GM12872 (cell line): ENCODE results near the gene KCNH8.

Experiments
- TF ChIP-seq, protein P1 (sequence below): IDR thresholded peaks from 3 replicates; pipeline ENCODE4 v1.5.1; 2011; ENCODE audit warnings: low read depth, mild to moderate bottlenecking, low read length, moderate library complexity; ENCODE audit not compliant: insufficient read depth

KCNH8 gene

GRCh38 chr3:19531426-19531825, 383.1 kb downstream of the KCNH8 start:
- TF ChIP-seq, protein P1, sequence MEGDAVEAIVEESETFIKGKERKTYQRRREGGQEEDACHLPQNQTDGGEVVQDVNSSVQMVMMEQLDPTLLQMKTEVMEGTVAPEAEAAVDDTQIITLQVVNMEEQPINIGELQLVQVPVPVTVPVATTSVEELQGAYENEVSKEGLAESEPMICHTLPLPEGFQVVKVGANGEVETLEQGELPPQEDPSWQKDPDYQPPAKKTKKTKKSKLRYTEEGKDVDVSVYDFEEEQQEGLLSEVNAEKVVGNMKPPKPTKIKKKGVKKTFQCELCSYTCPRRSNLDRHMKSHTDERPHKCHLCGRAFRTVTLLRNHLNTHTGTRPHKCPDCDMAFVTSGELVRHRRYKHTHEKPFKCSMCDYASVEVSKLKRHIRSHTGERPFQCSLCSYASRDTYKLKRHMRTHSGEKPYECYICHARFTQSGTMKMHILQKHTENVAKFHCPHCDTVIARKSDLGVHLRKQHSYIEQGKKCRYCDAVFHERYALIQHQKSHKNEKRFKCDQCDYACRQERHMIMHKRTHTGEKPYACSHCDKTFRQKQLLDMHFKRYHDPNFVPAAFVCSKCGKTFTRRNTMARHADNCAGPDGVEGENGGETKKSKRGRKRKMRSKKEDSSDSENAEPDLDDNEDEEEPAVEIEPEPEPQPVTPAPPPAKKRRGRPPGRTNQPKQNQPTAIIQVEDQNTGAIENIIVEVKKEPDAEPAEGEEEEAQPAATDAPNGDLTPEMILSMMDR = no peak

- TF ChIP-seq, protein P1 = no peak
These were observed 391.4 kb downstream of the KCNH8 start for GRCh38 chr3:19539518-19540392.

DNA sequence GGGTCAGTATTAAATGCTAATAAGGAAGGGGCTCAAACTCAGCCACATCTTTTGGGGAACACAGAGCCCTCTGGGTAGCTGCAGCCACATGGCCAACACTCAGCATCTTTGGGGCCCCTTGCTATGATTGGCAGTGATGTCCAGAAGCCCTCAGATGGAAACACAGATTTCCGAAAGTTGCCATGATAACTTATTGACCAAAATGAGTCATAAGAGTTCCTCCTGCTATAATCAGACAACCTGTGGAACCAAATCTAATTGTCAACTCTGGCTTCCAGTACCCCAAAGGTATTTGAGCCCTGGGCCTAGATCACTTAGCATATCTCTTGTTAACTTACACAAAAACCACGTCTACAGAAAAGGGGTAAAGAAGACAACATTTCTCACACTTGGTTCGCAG, 392.2 kb downstream of the KCNH8 start:
- TF ChIP-seq, protein P1 = no peak

GRCh38 chr3:19541284-19541683, 393.0 kb downstream of the KCNH8 start:
- TF ChIP-seq, protein P1 = no peak

GRCh38 chr3:19543212-19543841, 395.0 kb downstream of the KCNH8 start:
- TF ChIP-seq, protein P1 = peak; percentile 73

- TF ChIP-seq, protein P1 = no peak
These were observed 399.6 kb downstream of the KCNH8 start for GRCh38 chr3:19547665-19548464.

DNA sequence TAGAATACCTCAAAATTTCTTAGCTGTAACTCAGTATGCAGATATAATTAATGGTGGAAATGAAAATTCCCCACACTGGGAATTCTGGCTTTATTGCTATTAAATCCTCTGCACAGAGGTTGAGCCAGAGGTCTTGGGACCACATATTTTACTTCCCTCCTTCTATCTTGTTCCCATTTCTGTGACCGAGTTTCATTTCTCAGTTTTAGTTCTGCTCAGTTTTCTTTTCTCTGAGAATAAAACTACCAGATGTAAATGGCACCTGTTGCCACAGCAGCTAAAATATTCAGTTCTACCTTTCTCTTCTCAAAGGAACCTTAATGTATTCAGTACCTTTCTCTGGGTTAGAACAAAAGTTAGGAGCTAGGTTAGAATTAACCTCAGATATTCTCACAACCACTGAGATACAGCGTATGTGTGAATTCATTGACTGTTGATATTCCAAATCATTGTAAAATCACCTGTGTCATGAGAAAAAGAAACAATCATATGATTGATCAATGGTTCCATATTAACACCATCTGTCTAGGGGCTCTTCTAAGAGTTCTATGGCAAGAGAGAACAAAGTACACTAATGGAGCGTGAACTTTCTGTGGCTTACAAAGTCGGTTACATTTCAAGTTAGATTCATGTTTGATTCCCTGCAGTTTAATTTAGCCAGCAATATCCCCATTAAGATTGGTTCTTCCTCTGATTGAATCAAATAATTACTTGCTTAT, 411.6 kb downstream of the KCNH8 start:
- TF ChIP-seq, protein P1 = no peak
